Measurements from ENCODE around the gene GFM2.

DNA sequence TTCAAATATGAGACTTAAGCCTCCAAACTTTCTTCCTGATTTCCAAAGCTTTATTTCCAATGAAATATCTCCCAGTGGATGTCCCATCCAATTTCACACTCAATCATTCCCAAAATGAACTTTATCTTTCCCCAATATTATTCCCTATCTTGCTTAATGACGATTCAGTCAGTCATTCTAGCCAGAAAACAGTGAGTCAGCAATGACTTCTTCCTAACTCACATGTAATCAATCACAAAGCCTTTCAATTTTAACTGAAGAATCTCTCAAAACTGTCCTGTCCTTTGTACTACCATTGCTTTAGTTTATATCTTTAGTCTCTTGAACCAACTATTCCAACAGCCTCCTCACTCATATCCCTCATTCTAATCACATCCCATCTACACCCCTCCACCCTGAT, 35.0 kb upstream of the GFM2 start:
- TF ChIP-seq NCOA2 (CRISPR knock-in tag; IDR thresholded peaks at IDR 0.05): no peak
- TF ChIP-seq, protein P1, sequence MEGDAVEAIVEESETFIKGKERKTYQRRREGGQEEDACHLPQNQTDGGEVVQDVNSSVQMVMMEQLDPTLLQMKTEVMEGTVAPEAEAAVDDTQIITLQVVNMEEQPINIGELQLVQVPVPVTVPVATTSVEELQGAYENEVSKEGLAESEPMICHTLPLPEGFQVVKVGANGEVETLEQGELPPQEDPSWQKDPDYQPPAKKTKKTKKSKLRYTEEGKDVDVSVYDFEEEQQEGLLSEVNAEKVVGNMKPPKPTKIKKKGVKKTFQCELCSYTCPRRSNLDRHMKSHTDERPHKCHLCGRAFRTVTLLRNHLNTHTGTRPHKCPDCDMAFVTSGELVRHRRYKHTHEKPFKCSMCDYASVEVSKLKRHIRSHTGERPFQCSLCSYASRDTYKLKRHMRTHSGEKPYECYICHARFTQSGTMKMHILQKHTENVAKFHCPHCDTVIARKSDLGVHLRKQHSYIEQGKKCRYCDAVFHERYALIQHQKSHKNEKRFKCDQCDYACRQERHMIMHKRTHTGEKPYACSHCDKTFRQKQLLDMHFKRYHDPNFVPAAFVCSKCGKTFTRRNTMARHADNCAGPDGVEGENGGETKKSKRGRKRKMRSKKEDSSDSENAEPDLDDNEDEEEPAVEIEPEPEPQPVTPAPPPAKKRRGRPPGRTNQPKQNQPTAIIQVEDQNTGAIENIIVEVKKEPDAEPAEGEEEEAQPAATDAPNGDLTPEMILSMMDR (CRISPR knock-in tag; IDR thresholded peaks at IDR 0.05): no peak
- TF ChIP-seq KLF9 (CRISPR knock-in tag; IDR thresholded peaks at IDR 0.05; ENCODE audit: low read depth): no peak
- TF ChIP-seq FOSL1 (CRISPR knock-in tag; IDR thresholded peaks at IDR 0.05; ENCODE audit: borderline replicate concordance): no peak
- TF ChIP-seq ZNF121 (CRISPR knock-in tag; IDR thresholded peaks at IDR 0.05): no peak
- TF ChIP-seq NR2F6 (IDR thresholded peaks at IDR 0.05): no peak
- no peak for TF ChIP-seq NR2F6 (CRISPR knock-in tag; IDR thresholded peaks at IDR 0.05)
- TF ChIP-seq, protein P2, sequence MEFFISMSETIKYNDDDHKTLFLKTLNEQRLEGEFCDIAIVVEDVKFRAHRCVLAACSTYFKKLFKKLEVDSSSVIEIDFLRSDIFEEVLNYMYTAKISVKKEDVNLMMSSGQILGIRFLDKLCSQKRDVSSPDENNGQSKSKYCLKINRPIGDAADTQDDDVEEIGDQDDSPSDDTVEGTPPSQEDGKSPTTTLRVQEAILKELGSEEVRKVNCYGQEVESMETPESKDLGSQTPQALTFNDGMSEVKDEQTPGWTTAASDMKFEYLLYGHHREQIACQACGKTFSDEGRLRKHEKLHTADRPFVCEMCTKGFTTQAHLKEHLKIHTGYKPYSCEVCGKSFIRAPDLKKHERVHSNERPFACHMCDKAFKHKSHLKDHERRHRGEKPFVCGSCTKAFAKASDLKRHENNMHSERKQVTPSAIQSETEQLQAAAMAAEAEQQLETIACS (CRISPR knock-in tag; IDR thresholded peaks at IDR 0.05): no peak
- no peak for TF ChIP-seq HIVEP1 (CRISPR knock-in tag; IDR thresholded peaks at IDR 0.05)
- TF ChIP-seq MAFK (conservative IDR thresholded peaks at IDR 0.05 in 1 of 2, IDR thresholded peaks at IDR 0.05 in 1 of 2; ENCODE audit: low read length in 2 of 2): no peak
- no peak for TF ChIP-seq ZNF274 (CRISPR knock-in tag; IDR thresholded peaks at IDR 0.05)
- TF ChIP-seq NRL (CRISPR knock-in tag; IDR thresholded peaks at IDR 0.05; ENCODE audit: borderline replicate concordance): no peak
- TF ChIP-seq ZNF746 (CRISPR knock-in tag; IDR thresholded peaks at IDR 0.05): no peak
